Liver (tissue), 9 donors: ENCODE results near the gene KRT76. TPM values are rescaled to one million over a fixed set of nuclear protein-coding genes. Genes with fewer than 3 reads are reported as not detected.

Source experiments
- DNase-seq: peaks from one replicate; pipeline ENCODE4 v3.0.0-alpha.2; 2017; ENCODE audit warnings: low spot score
- H3K27ac ChIP-seq, 2 donors: one replicate each; pipeline ENCODE4 v1.7.0; 2013; ENCODE audit warnings: inconsistent platforms in 2 of 2, low read length in 2 of 2, control low read depth in 1 of 2, low read depth in 1 of 2, mild to moderate bottlenecking in 1 of 2
- H3K27me3 ChIP-seq, 4 donors: one replicate each; pipeline versions ENCODE4 v1.6.1 to v1.7.0; 2013; ENCODE audit warnings: low read length in 3 of 4, inconsistent platforms in 1 of 4, mild to moderate bottlenecking in 1 of 4, moderate library complexity in 1 of 4; ENCODE audit not compliant: control insufficient read depth in 4 of 4, insufficient read depth in 4 of 4
- H3K36me3 ChIP-seq, 4 donors: one replicate each; pipeline versions ENCODE4 v1.6.1 to v1.7.0; 2013; ENCODE audit warnings: low read length in 3 of 4, mild to moderate bottlenecking in 3 of 4, low read depth in 1 of 4, moderate library complexity in 1 of 4; ENCODE audit not compliant: control insufficient read depth in 4 of 4, insufficient read depth in 3 of 4
- H3K4me1 ChIP-seq, 4 donors: one replicate each; pipeline versions ENCODE4 v1.6.1 to v1.7.0; 2013; ENCODE audit warnings: low read length in 3 of 4, mild to moderate bottlenecking in 3 of 4, moderate library complexity in 1 of 4; ENCODE audit not compliant: control insufficient read depth in 4 of 4, insufficient read depth in 4 of 4
- H3K4me3 ChIP-seq, 3 donors: one replicate each; pipeline versions ENCODE4 v1.6.1 to v1.7.0; 2013; ENCODE audit warnings: low read length in 3 of 3, control low read depth in 1 of 3, low read depth in 1 of 3, mild to moderate bottlenecking in 1 of 3
- H3K9ac ChIP-seq, 2 donors: one replicate each; pipeline ENCODE4 v1.7.0; 2013; ENCODE audit warnings: low read length in 2 of 2, mild to moderate bottlenecking in 2 of 2, moderate library complexity in 2 of 2, control low read depth in 1 of 2, low read depth in 1 of 2
- H3K9me3 ChIP-seq, 4 donors: one replicate each; pipeline versions ENCODE4 v1.6.1 to v1.7.0; 2013; ENCODE audit warnings: low read length in 3 of 4; ENCODE audit not compliant: control insufficient read depth in 4 of 4
- EGR1 ChIP-seq, 2 donors: IDR thresholded peaks; 2 replicates each; pipeline ENCODE4 v1.6.1; 2016 to 2018; ENCODE audit warnings: antibody characterized with exemption in 2 of 2, low read depth in 2 of 2
- FOXA1 ChIP-seq: IDR thresholded peaks from 2 replicates; pipeline ENCODE4 v1.6.1; 2016; ENCODE audit warnings: antibody characterized with exemption
- FOXA2 ChIP-seq: IDR thresholded peaks from 2 replicates; pipeline ENCODE4 v1.6.1; 2016; ENCODE audit warnings: antibody characterized with exemption
- GABPA ChIP-seq, 2 donors: IDR thresholded peaks in 1 of 2; conservative IDR thresholded peaks in 1 of 2; 2 replicates each; pipeline ENCODE4 v1.6.1; 2016; ENCODE audit warnings: antibody characterized with exemption in 2 of 2, mild to moderate bottlenecking in 1 of 2, moderate library complexity in 1 of 2
- HNF4A ChIP-seq, 2 donors: conservative IDR thresholded peaks; 2 replicates each; pipeline ENCODE4 v1.6.1; 2016; ENCODE audit warnings: antibody characterized with exemption in 2 of 2, mild to moderate bottlenecking in 2 of 2
- HNF4G ChIP-seq: IDR thresholded peaks from 2 replicates; pipeline ENCODE4 v1.6.1; 2016; ENCODE audit warnings: antibody characterized with exemption
- JUND ChIP-seq, 2 donors: IDR thresholded peaks; 2 replicates each; pipeline ENCODE4 v1.6.1; 2016; ENCODE audit warnings: antibody characterized with exemption in 2 of 2
- NR2F2 ChIP-seq: IDR thresholded peaks from 2 replicates; pipeline ENCODE4 v1.6.1; 2016; ENCODE audit warnings: antibody characterized with exemption
- RAD21 ChIP-seq, 2 donors: IDR thresholded peaks; 2 replicates each; pipeline ENCODE4 v1.6.1; 2016; ENCODE audit warnings: antibody characterized with exemption in 2 of 2, mild to moderate bottlenecking in 2 of 2
- REST ChIP-seq: IDR thresholded peaks from 2 replicates; pipeline ENCODE4 v1.6.1; 2016; ENCODE audit warnings: antibody characterized with exemption, mild to moderate bottlenecking
- SP1 ChIP-seq: IDR thresholded peaks from 2 replicates; pipeline ENCODE4 v1.6.1; 2018; ENCODE audit warnings: antibody characterized with exemption, mild to moderate bottlenecking
- TAF1 ChIP-seq: conservative IDR thresholded peaks from 2 replicates; pipeline ENCODE4 v1.6.1; 2016; ENCODE audit warnings: antibody characterized with exemption, mild to moderate bottlenecking
- YY1 ChIP-seq: IDR thresholded peaks from 2 replicates; pipeline ENCODE4 v1.6.1; 2016; ENCODE audit warnings: antibody characterized with exemption, mild to moderate bottlenecking
- WGBS: extraction: QIAGEN DNeasy Blood & Tissue Kit; methylation state at CpG from one replicate; pipeline ENCODE4 v1.1.7; 2013; 5-methylcytosine and 5-hydroxymethylcytosine counted together
- polyA plus RNA-seq, 2 donors: library from polyadenylated mRNA; stranded (reverse) in 1 of 2; unstranded in 1 of 2; fragments of 200-250 nt in 1 of 2; fragments of >200 nt in 1 of 2; fragmentation: Nextera tagmentation in 1 of 2; extraction: Ambion mirVana in 1 of 2; gene quantifications; one replicate each; pipeline versions ENCODE4 v1.2.1 to v1.2.3, GENCODE V29; 2013 to 2015
- total RNA-seq, 2 donors: library from RNA; depleted of rRNA; stranded (reverse); fragments of >200 nt; gene quantifications; one replicate each; pipeline ENCODE4 v1.2.3, GENCODE V29; 2014
- TF ChIP-seq, protein P1 (sequence below): fragments of 150-350 bp; IDR thresholded peaks from 2 replicates; pipeline ENCODE4 v1.5.1; 2017; ENCODE audit warnings: improper control_type of control experiment, low read depth, low read length; ENCODE audit not compliant: missing input control
- TF ChIP-seq, protein P2 (sequence below): IDR thresholded peaks from 2 replicates; pipeline ENCODE4 v1.6.1; 2016; ENCODE audit warnings: antibody characterized with exemption
- TF ChIP-seq, protein P3 (sequence below): IDR thresholded peaks from 2 replicates; pipeline ENCODE4 v1.6.1; 2016; ENCODE audit warnings: antibody characterized with exemption
- donor health status: healthy.
- donor health status: healthy.
- donor health status: healthy.
- donor health status: healthy.
- donor health status: healthy.

Gene KRT76
- not detected for total RNA-seq
- not detected for polyA plus RNA-seq

- H3K27ac ChIP-seq: no peak within 1 kb of the TSS
- no peak within 1 kb of the TSS for H3K4me3 ChIP-seq
- no peaks in the 10 kb centered on the region for H3K9me3 ChIP-seq
- no peaks in the 10 kb centered on the region for H3K36me3 ChIP-seq
- H3K4me1 ChIP-seq: no peaks in the 10 kb centered on the region
- H3K9ac ChIP-seq: no peak within 1 kb of the TSS
- TF ChIP-seq YY1 (no peak), EGR1 (IDR thresholded peaks at IDR 0.05; ENCODE audit: low read depth in 2 of 2) (no peak), FOXA1 (no peak), GABPA (IDR thresholded peaks at IDR 0.05 in 1 of 2, conservative IDR thresholded peaks at IDR 0.05 in 1 of 2) (no peak), RAD21 (IDR thresholded peaks at IDR 0.05) (no peak), SP1 (no peak), REST (no peak), NR2F2 (no peak), FOXA2 (no peak), HNF4G (no peak), JUND (IDR thresholded peaks at IDR 0.05) (no peak)
- TF ChIP-seq, protein P1, sequence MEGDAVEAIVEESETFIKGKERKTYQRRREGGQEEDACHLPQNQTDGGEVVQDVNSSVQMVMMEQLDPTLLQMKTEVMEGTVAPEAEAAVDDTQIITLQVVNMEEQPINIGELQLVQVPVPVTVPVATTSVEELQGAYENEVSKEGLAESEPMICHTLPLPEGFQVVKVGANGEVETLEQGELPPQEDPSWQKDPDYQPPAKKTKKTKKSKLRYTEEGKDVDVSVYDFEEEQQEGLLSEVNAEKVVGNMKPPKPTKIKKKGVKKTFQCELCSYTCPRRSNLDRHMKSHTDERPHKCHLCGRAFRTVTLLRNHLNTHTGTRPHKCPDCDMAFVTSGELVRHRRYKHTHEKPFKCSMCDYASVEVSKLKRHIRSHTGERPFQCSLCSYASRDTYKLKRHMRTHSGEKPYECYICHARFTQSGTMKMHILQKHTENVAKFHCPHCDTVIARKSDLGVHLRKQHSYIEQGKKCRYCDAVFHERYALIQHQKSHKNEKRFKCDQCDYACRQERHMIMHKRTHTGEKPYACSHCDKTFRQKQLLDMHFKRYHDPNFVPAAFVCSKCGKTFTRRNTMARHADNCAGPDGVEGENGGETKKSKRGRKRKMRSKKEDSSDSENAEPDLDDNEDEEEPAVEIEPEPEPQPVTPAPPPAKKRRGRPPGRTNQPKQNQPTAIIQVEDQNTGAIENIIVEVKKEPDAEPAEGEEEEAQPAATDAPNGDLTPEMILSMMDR: no peak
- TF ChIP-seq, protein P2, sequence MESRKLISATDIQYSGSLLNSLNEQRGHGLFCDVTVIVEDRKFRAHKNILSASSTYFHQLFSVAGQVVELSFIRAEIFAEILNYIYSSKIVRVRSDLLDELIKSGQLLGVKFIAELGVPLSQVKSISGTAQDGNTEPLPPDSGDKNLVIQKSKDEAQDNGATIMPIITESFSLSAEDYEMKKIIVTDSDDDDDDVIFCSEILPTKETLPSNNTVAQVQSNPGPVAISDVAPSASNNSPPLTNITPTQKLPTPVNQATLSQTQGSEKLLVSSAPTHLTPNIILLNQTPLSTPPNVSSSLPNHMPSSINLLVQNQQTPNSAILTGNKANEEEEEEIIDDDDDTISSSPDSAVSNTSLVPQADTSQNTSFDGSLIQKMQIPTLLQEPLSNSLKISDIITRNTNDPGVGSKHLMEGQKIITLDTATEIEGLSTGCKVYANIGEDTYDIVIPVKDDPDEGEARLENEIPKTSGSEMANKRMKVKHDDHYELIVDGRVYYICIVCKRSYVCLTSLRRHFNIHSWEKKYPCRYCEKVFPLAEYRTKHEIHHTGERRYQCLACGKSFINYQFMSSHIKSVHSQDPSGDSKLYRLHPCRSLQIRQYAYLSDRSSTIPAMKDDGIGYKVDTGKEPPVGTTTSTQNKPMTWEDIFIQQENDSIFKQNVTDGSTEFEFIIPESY: no peak
- TF ChIP-seq, protein P3, sequence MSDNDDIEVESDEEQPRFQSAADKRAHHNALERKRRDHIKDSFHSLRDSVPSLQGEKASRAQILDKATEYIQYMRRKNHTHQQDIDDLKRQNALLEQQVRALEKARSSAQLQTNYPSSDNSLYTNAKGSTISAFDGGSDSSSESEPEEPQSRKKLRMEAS: no peak
- H3K27me3 ChIP-seq: no peaks in the 10 kb centered on the region
- 86% methylated on average over 8 of the region's 8 CpGs for WGBS
- no peak for DNase-seq
Observed at GRCh38 chr12:52776913-52777395, at the start of gene KRT76. KRT76 (minus strand) TSS chr12:52777345; CDS start chr12:52777291, 54 bp downstream.

GRCh38 chr12:52825961-52826360, 48.8 kb upstream of the KRT76 start:
- Histone ChIP-seq H3K9ac (no peak overlapping the region), H3K36me3 (no peaks in the 10 kb centered on the region), H3K27me3 (no peaks in the 10 kb centered on the region), H3K27ac (no peak overlapping the region), H3K4me3 (no peak overlapping the region), H3K4me1 (no peaks in the 10 kb centered on the region), H3K9me3 (no peaks in the 10 kb centered on the region)
- WGBS: 71% methylated on average over 4 of the region's 4 CpGs
- no peak for DNase-seq
- TF ChIP-seq, protein P1: no peak
- TF ChIP-seq HNF4A (conservative IDR thresholded peaks at IDR 0.05) (no peak), GABPA (IDR thresholded peaks at IDR 0.05 in 1 of 2, conservative IDR thresholded peaks at IDR 0.05 in 1 of 2) (no peak), HNF4G (no peak), YY1 (no peak), SP1 (no peak), RAD21 (IDR thresholded peaks at IDR 0.05) (no peak), REST (no peak), TAF1 (no peak)
- TF ChIP-seq, protein P3: no peak
